A673 (cell line): ENCODE results near the gene STAT5B.

Experiments
- EZH2 ChIP-seq: fragments of 200-600 bp; sonication (generic); IDR thresholded peaks from 2 replicates; pipeline ENCODE4 v1.6.1; 2017; ENCODE audit warnings: borderline replicate concordance, low read depth, mild to moderate bottlenecking, mixed read lengths, antibody characterized with exemption, low read length; ENCODE audit not compliant: poor library complexity, severe bottlenecking
- TF ChIP-seq, protein P1 (sequence below): fragments of 300-800, 200-600 bp; sonication (generic); conservative IDR thresholded peaks from 2 replicates; pipeline ENCODE4 v1.5.1; 2017; ENCODE audit warnings: low read depth, mild to moderate bottlenecking, antibody characterized with exemption, low read length, moderate library complexity, mixed read lengths

DNA sequence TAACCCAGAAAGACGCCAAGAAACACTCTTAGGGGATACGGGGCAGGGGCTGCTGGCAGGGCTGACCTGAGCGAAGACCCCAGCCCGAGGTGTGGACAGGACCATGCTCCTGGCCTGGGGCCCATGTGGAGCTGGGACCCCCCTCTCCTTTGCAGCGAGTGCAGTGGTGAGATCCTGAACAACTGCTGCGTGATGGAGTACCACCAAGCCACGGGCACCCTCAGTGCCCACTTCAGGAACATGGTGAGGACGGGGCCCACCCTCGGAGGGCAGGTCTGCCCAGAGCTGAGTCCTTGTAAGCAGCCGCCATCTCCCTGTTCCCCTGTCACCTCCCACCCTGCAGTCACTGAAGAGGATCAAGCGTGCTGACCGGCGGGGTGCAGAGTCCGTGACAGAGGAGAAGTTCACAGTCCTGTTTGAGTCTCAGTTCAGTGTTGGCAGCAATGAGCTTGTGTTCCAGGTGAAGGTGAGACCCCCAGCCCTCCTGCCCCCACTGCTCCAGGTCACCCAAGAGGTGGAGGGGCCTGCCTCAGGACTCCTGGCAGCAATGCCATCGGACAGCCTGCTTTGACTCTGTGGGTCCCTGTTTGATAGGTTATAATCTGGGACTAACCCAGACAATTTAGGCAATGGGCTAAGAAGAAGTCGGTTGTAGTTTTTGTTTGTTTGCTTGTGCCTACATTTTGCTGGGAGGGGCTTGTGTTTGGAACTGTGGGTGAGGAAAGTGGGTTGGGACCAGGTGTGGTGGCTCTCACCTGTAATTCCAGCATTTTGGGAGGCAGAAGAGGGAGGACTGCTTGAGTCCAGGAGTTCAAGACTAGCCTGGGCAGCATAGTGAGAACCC, 28.2 kb upstream of the STAT5B start:
- TF ChIP-seq, protein P1, sequence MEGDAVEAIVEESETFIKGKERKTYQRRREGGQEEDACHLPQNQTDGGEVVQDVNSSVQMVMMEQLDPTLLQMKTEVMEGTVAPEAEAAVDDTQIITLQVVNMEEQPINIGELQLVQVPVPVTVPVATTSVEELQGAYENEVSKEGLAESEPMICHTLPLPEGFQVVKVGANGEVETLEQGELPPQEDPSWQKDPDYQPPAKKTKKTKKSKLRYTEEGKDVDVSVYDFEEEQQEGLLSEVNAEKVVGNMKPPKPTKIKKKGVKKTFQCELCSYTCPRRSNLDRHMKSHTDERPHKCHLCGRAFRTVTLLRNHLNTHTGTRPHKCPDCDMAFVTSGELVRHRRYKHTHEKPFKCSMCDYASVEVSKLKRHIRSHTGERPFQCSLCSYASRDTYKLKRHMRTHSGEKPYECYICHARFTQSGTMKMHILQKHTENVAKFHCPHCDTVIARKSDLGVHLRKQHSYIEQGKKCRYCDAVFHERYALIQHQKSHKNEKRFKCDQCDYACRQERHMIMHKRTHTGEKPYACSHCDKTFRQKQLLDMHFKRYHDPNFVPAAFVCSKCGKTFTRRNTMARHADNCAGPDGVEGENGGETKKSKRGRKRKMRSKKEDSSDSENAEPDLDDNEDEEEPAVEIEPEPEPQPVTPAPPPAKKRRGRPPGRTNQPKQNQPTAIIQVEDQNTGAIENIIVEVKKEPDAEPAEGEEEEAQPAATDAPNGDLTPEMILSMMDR, result no peak
- TF ChIP-seq EZH2, result no peak
